ENCODE data around the gene KCNAB2.

Gene KCNAB2

DNA sequence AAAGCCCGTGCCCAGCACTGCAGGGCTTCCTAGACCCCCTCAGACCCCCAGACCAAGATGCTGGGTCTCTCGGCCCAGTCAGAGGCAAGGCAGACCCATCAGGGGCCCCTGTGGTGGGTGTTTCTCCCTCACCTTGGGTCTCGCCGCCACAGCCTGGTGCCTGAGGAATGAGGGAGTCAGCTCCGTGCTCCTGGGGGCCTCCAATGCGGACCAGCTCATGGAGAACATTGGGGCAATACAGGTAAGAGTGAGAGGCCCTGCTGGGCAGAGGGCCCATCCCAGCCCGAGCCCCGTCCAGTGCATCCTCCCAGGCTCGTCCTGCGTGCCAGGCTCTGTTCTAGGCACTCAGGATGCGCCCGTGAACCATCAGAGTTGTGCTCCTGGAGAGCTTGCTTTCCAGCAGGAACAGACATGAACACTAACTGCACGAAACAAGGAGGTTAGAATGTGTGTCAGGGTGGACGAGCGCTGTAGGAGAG, 51.5 kb downstream of the KCNAB2 start:
- DNase-seq (ENCODE audit: low read depth), result no peak

DNA sequence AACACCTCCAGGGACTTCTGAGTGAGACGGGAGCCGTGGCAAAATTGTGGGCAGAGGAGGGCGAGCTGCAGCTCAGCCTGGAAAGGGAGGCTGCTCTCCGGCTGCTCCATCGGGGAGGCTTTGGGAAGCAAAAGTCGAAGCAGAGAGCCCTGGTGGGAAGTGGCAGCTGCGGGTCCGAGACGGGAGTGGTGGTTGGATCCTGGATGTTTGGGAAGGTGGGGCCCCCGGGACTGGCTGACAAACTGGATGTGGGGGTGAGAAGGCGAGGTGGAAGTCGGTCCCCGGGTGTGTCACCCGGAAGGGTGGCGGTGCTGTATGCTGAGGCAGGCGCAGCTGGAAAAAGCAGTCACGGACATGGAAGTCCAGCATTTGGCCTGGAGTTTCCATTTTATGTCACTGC, 52.1 kb downstream of the KCNAB2 start:
- no peak for DNase-seq (ENCODE audit: low read depth)

DNA sequence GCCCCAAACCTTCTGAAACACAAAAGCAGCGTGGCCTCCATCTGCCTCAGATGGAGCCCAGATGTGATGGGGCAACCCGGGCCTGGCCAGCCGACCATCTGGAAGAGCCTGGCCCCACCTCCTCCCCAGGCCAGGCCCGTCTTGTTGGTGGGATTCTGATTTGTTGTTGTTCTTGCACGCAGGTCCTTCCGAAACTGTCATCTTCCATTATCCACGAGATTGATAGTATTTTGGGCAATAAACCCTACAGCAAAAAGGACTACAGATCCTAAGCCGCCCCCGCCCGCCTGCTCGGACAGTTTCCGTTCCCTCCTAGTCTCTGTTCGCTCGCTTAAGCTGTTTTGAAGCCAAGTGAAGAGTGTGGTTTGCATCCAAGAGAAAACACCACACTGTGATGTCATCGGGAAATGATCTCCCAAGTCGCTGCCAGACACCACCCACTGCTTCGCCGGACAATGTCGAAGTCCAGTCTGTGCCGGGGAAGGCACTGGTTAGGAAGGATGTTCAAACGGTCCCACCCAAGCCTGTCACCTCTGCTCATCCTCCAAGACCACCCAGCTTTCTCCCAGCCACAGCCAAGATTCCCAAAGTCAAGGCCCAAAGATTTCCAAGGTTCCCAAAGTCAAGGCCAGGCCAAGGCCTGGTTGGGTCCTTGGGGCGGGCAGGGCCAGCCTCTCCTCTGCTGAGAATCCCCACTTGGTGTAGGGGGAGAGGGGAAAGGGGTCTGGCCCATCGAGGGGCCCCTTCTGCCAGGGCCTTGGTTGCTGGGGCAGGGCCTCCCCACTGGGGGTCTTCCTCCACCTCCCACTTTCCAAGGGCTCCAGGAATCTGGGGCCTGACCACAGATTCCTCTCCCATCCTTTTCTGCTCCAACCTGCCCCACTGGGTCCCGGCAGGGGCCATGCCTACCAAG, 52.9 kb downstream of the KCNAB2 start:
- DNase-seq (ENCODE audit: low read depth), result peak; percentile 74

DNA sequence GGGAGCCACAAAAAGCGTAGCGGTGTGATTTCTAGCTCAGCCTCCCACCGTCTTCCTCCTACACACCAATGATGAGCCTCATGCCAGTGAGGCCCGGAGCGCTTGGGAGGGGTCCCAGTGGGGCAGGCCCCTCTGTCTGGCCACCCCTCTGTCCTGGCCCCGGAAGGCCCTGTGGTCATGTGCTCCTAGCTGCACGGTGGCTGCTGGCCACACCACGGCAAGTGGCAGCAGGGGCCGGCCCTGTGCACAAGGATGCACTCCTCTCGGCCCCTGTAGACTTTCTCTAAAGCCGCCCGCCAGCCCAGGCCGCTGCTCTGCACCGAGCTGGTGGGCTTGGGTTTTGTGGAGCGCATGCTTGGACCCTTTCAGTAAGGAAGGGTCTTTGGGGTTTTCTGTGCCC, 53.6 kb downstream of the KCNAB2 start:
- no peak for DNase-seq (ENCODE audit: low read depth)

DNA sequence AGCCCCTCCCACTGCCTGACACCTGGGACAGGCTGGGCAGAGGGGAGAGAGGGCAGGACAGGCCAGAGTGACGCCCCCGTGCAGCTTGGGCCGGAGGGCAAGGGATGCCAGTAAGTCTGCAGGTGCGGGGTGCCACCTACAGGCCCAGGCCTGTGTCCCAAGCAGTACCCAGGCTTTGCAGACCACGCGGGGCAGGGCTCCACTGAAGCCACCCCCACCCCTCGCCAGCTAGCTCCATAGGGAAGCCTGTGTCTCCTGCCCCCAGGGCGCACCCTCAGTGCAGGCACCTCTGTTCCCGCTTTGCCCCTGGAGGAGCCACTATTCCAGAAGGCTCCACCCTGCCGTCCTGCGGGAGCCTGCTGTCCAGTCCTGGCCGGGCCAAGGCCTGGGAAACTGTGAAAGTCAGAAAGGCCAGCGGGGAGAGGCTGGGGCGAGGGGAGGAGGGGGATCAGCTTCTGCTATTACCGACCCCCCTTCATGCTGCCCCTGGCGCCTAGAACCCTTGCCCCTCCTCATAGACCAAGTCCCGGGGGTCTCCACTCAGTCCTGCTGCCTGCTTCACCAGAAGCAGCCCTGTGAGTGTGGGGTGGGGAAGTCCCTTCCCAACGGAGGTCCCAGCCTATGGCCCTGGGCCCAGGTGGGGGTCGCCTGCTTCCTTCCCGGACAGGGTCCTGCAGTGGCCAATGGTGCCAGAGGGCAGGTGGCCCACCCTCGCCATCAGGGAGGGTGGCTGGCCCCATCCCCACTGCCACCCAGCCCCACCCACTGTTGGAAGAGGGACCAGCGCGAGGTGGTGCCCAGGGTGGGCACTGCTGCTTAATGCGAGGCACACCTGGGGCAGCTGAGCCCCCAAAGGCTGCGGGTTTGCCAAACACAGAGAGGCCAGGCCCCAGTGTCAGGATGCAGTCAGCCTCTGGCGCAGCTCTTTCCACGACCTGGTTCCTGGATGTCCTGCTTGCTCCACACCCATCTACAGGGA, 54.4 kb downstream of the KCNAB2 start:
- DNase-seq (ENCODE audit: low read depth), result no peak

DNA sequence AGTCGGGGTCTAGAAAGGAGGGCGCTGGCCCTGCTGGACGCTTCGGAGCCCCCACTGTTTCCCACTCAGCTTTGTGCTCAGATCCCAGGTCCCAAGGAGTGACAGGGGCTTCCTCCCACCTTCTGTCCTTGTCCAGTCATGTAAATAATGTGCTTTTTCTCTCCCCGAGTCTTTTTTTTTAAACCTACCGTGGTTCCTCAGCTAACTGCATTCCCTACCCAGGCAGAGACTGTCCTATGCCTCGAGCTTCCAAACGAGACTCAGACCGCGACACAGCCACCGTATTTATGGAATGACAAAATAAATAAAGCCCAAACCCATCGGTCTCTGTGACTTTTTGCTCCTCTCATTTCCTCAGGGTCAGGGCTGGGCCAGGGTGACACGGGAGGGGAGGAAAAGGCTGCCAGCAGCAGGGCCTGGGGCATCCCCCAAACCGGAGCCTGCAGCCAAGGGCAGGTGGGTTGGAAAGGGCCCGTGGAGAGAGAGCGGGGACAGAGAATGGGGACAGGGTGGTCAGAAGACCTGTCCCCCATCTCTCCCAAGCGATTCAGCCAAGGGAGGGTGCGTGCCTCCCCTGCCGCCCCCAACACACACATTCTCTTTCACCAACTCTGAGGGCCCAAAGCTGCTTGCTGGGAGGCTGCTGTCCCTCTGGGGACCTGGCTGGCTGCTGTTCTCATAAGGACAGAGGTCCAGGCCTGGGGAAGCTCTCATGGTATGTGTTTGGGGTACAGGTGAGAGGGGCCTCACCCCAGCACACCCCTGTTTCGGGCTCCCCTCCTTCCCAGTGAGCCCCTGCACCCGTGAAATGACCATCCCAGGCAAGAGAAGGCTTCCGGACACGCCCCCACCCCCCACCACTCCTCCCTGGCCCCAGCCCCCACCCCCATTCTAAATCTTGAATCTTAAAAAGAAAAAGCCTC, 55.4 kb downstream of the KCNAB2 start:
- no peak for DNase-seq (ENCODE audit: low read depth)

DNA sequence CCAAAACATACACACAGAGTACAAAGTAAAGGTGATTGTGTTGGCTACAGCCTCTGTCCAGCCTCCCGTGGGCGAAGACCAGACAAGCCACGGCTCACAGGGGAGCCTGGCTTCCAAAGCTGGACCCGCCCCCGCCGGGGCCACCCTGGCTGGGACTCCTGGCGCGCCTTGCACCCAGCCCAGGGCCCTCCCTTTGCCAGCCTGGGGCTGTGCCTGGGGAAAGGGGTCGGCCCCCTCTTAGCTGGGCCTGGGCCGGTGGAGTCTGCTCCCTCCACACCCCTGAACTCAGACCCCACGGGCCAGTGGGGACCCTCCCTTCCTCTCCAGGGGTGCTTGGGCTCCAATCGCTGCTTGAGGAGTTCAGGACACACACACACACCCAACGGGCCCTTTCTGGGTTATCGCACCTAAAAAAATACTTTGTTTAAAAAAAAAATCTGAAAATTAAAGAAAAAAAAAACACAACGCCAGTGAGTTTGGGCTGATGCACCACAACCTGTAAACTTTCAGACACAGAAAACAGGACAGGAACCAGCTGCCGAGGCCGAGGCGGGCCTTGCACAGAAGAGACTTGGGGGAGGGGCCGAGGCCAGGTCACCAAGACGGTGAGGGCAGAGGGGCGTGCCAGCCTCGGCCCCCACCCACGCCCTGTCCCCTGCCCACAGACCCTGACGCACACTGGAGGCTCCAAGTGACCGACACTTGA, 56.3 kb downstream of the KCNAB2 start:
- no peak for DNase-seq (ENCODE audit: low read depth)

DNA sequence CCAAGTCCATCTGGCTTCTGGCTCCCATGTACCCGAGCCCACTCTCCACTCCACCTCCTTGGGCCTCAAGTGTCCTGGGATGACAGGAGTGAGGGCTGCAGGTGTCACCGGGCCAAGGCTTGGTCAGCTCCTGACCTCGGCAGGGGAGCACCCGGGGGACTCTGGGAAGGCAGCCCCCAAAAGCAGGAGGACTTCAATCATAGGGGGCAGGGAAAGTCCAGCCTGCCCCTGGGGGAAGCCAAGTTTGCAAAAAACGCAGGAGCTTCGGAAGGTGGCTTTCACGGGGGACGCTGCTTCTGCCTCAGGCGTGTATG, 56.8 kb downstream of the KCNAB2 start:
- DNase-seq (ENCODE audit: low read depth), result no peak

DNA sequence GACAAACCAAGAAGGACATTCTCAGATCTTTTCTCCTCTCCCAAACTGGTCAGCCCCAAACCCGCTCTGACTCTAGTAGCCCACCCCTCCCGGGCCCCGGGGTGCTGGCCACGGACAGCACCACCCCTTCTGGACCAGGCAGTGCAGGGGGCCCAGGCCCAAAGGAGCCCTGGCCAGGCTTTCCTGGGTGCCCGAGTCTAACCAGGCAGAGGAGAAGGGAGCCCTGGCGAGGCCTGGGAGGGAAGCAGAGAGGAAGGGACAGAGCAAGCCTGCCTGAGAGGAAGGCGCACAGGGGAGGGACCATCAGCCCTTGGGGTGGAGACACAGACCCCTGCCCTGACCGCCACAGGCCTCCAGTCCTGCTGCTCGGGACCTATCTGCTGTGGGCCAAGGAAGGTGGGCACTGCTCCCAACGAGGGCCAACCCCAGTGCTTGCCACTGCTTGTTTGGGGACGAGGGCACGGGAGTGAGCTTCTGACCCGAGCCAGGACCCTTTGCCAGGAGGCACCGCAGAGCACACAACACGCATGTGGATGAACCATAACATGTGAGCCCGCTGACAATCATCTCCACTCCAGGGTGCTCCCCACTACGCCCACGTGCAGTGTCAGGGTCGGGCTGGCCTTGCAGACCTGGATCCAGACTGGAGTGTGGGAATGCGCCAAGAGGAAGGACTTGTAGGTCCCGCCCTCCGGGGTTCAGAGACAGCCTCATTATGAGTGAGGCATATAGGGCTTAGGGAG, 57.6 kb downstream of the KCNAB2 start:
- DNase-seq (ENCODE audit: low read depth), result no peak

DNA sequence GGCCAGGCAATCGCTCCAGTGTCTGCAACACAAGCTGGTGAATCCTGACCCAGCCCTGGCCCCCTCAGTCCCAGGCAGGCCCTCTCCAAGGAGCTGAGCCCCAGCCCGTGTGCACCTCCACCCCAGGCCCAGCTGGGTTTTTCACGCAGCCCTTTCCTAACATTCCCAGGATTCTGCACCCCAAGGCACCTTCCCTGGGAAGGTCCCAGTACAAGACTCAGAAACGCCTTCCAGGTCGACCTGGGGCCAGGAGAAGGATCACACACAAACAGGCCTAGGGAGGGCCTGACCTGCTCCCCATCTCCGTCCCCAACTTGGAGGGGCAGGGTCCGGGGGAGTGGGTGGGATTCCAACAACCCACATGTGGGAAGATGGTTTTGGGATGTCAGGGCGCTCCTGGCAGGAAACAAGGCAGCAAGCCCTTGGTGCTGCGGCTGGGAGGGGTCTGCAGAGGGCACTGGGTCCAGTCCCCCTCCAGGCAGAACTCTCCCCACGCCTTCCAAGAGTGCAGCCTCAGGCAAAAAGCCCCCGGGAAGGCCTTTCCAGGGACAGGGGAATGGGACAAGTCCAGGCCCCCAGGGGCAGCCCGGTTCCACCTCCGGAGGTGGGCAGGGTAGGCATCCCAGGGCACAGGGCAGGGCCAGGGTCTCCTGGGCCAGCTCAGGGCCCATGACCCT, 58.3 kb downstream of the KCNAB2 start:
- DNase-seq (ENCODE audit: low read depth), result no peak

DNA sequence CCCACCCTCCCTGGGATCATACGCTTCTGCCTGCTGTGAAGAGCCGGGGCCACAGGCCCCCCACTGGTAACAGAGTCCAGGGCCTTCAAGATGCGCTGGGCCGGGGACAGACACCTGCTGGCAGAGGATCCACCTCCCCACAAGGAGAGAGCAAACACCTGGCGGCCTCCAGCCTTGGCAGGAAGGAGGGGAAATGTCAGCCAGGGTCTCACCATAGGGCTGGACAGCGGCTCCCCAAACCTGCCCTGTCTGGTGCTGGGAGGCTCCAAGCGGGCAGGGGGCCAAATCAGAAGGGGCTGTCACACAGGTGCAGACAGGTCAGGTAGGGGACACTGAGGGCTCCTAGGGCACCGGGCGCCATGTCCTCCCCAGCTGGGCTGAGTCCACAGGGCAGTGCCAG, 58.9 kb downstream of the KCNAB2 start:
- no peak for DNase-seq (ENCODE audit: low read depth)

DNA sequence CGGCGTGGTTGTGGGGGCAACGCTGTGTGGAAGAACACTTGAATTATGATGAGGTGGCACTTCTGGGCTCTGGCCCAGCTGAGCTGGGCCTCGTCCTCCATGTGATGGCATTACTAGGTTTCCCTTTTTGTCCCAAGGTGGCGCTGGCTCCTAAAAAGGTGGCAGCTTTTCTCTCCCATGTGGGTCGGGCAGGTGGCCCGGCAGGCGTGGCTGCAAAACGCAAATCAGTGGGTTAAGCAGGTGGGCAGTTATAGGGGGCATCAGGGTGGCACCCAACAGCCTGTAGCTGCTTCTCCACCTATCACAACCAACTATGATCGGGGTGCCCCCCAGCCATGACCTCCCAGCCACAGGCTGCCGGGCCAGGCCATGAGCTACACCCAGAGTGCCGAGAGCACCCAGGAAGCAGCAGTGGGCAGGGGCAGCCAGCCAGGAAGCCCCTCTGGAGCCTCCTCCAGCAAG, 59.6 kb downstream of the KCNAB2 start:
- DNase-seq (ENCODE audit: low read depth), result no peak

DNA sequence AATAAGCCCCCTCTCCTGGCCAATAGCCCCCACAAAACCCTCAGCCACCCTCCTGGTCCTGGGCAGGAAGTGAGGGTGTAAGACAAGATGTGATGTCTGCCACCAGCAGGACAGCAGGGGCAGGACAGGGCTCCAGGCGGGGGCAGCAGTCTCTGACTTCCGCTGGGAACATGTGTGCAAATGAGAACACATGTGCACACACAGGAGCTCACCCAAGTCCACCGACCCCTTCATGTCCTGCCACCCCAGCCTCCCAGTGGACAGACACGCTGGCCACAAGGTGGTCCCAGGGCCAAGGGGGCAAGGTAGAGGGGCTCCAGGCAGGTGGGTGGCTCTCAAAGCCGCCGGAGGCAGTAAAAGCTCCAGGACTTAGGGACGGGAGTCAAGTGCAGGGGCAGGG, 60.1 kb downstream of the KCNAB2 start:
- DNase-seq (ENCODE audit: low read depth), result no peak

DNA sequence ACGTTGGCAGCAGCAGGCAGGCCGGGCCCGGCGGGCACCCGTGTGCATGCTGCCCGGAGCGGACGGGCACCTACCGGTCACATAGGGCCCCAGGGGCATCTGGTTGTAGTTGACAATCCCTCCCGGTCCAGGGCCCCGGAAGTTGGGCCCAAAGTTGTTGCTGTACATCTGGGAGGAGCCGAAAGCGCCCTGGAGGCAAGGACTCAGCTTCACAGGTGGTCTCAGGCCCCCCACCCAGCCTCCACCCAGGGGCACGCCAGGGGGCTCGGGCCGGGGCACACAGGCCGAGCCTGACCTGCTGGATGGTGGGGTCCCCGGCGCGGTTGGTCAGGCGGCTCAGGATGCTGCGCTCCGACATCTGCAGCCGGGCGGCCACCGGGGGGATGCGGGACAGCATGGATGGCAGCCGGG, 60.6 kb downstream of the KCNAB2 start:
- no peak for DNase-seq (ENCODE audit: low read depth)

DNA sequence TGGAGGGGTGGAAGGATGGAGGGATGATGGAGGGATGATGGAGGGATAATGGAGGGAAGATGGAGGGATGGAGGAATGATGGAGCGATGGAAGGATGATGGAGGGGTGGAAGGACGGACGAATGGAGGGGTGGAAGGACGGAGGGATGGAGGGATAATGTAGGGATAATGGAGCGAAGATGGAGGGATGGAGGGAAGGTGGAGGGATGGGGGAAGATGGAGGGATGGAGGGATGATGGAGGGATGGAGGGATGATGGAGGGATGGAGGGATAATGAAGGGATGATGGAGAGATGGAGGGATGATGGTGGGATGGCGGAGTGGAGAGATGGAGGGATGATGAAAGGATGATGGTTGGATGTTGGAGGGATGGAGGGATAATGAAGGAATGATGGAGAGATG, 61.3 kb downstream of the KCNAB2 start:
- no peak for DNase-seq (ENCODE audit: low read depth)

DNA sequence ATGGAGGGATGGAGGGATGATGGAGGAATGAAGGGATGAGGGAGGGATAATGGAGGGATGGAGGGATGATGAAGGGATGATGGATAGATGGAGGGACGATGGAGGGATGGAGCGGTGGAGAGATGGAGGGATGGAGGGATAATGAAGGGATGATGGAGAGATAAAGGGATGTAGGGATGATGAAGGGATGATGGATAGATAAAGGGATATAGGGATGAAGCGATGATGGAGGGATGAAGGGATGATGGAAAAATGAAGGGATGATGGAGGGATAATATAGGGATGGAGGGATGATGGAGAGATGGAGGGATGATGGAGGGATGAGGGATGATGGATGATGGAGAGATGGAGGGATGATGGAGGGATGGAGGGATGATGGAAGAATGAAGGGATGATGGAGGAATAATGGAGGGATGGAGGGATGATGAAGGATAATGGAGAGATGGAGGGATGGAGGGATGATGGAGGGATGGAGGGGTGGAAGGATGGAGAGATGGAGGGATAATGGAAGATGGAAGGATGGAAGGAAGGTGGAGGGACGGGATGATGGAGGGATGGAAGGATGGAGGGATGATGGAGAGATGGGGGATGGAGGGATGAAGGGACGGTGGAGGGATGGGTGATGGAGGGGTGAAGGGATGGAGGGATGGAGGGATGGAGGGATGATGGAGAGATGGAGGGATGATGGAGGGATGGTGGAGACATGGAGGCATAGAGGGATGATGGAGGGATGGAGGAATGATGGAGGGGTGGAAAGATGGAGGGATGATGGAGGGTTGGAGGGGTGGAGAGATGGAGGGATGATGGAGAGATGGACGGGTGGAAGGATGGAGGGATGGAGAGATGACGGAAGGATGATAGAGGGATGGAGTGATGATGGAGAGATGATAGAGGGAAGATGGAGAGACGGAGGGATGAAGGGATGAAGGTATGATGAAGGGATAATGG, 62.0 kb downstream of the KCNAB2 start:
- no peak for DNase-seq (ENCODE audit: low read depth)

DNA sequence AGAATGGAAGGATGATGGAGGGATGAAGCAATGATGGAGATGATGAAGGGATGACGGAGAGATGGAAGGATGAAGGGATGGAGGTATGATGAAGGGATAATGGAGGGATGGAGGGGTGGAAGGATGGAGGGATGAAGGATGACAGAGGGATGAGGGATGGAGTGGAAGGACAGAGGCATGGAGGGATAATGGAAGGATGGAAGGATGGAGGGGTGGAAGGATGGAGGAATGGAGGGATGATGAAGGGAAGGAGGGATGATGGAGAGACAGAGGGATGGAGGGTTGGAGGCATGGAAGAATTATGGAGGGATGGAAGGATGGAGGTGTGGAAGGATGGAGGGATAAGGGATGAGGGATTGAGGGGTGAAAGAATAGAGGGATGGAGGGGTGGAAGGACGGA, 62.8 kb downstream of the KCNAB2 start:
- no peak for DNase-seq (ENCODE audit: low read depth)

DNA sequence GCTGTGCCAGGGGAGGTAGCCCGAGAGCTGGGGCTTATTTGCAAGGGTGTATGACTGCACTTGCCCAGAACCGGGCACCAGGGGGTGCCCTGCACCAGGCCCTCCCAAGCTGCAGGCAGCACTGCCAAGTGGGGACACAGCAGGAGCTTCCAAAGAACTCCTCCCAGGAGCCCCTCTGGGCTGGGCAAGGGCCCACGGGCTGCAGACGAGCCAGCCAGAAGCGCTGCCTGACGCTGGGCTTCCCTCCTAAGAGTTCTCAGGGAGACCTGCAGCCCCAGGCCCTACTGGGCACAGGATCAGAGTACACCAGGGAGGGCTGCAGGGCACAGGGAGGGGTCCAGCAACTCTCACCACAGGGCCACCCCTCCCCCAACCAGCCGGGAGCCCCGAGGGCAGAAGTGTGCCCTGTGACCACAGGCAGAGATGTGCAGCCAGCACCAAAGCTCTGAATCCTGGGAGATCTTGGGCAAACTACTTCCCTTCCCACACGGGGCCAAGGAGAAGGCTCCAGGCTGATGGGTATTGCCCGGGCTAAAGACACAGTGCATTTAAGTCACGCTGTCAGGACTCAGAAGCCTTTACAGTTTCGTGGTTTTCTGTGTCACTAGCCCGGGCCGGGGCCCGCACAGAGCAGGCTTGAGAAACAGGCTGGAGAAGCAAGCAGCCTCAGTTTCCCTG, 63.4 kb downstream of the KCNAB2 start:
- DNase-seq (ENCODE audit: low read depth), result peak; percentile 55

All from EH (cell line).